ENCODE results near the gene C20orf144.
"Not testable (repeated sequence)": the region's sequence is repeated elsewhere in the genome, so short reads cannot be mapped to it uniquely, and the experiment has no call there.

Gene C20orf144

DNA sequence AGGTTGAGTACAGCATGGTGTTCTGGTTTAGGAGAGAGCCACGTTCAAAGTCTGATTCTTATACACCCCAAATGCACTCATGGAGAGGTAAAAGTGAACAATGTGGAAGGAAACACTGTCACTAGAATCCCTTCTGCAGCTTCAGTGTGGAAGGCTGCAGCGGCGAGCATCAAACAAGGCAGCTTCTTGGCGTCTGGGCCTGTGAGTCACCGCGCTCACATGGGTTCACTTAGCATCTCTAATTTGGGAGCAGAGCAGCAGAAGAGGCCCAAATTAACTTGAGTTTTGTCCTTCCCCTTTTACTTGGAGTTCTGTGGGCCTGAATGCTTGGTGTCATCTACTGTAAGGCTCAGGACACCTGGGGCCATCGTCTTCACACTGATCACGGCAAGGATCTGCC lies 35.0 kb downstream of the C20orf144 start:
- peak; percentile 72 for DNase-seq

DNA sequence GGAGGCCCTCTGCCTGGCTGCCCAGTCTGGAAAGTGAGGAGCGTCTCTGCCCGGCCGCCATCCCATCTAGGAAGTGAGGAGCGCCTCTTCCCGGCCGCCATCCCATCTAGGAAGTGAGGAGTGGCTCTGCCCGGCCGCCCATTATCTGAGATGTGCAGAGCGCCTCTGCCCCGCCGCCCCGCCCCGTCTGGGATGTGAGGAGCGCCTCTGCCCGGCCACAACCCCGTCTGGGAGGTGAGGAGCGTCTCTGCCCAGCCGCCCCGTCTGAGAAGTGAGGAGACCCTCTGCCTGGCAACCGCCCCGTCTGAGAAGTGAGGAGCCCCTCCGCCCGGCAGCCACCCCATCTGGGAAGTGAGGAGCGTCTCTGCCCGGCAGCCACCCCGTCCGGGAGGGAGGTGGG lies 36.8 kb downstream of the C20orf144 start:
- not testable (repeated sequence) for DNase-seq

GRCh38 chr20:33700696-33701441 lies 38.7 kb downstream of the C20orf144 start:
- not testable (repeated sequence) for DNase-seq

GRCh38 chr20:33701629-33702450 lies 39.7 kb downstream of the C20orf144 start:
- no peak for DNase-seq

- DNase-seq = no peak
Measured at GRCh38 chr20:33702861-33703260, 40.7 kb downstream of the C20orf144 start.

DNA sequence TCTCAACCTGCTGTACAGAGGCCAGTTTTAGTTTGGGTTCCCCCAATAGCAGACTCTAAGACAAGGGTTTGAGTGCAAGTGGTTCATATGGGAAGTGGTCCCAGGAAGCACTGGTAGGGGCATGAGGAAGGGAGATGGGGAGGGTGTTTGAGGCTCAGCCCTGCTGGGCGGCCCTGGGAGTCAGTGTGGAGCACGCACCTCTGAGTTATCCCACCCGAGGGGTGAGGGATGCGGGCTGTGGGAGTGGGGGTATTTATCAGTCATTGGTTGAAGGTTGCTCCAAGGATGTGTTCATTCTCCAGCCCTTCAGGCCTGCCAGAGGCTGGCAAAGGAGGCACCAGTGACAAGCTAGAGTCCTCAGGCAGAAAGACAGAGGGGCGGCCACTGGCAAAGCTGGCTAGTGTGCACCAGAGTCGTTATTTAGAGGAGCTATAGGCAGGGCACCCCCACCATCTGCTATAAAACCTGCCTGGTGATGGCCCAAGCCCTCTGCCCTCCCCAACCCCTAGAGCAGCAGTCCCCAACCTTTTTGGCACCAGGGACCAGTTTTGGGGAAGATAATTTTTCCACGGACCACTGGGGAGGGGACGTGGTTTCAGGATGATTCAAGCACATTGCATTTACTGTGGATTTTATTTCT lies 41.5 kb downstream of the C20orf144 start:
- no peak for DNase-seq

GRCh38 chr20:33704197-33704924 lies 42.2 kb downstream of the C20orf144 start:
- DNase-seq = no peak

DNA sequence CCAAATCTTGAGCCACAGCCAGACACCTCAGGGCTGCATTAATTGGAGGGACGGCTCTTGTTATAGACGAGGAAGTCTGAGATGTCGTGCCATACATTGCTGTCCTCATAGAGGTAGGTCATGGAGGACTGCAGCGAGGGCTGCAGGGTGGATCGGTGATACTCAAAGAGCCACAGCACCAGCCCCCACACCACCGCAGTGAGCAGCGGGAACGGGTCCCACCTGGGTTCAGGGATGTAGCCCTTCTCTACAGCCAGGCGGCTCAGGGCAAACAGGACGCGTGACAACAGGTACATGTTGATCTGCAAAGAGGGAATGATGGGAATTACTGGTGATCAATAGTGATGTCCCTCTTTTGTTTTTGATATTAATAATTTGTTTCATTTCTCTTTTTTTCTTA lies 45.5 kb downstream of the C20orf144 start:
- no peak for DNase-seq

DNA sequence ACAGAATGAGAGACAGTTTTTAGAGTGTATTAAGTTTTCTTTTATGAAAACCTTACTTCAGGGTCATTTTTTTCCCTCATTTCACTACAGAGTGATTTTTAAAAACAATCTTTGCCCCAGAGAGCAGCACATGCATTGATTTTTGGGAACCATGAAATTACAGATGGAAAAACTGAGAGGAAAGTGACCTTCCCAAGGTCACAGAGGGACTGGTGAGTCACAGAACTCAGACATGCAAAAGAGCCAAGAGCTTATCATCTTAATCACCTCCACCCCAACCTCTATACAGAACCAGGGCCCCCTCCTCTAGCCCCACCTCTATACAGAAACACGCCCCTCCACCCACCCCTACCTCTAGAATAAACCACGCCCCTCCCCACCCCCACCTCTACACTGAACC lies 47.3 kb downstream of the C20orf144 start:
- DNase-seq = no peak

GRCh38 chr20:33709905-33710541 lies 47.9 kb downstream of the C20orf144 start:
- DNase-seq = no peak

GRCh38 chr20:33710681-33711445 lies 48.7 kb downstream of the C20orf144 start:
- DNase-seq = no peak

GRCh38 chr20:33711446-33711738 lies 49.3 kb downstream of the C20orf144 start:
- DNase-seq = no peak
